Stimulated activated CD8-positive, alpha-beta memory T cell treated with anti-CD3 and anti-CD28 coated beads, Interleukin-2, amount 100 ng/mL, for 1 hour (primary cell): ENCODE measurements around the gene ELF4.

Source experiments
- DNase-seq, 2 donors: peaks; one replicate each; pipeline ENCODE4 v3.0.0-alpha.2; 2020; ENCODE audit warnings: low read depth in 2 of 2

Gene ELF4

GRCh38 chrX:130114141-130114588 is 3.9 kb upstream of the ELF4 start:
- DNase-seq = no peak

DNA sequence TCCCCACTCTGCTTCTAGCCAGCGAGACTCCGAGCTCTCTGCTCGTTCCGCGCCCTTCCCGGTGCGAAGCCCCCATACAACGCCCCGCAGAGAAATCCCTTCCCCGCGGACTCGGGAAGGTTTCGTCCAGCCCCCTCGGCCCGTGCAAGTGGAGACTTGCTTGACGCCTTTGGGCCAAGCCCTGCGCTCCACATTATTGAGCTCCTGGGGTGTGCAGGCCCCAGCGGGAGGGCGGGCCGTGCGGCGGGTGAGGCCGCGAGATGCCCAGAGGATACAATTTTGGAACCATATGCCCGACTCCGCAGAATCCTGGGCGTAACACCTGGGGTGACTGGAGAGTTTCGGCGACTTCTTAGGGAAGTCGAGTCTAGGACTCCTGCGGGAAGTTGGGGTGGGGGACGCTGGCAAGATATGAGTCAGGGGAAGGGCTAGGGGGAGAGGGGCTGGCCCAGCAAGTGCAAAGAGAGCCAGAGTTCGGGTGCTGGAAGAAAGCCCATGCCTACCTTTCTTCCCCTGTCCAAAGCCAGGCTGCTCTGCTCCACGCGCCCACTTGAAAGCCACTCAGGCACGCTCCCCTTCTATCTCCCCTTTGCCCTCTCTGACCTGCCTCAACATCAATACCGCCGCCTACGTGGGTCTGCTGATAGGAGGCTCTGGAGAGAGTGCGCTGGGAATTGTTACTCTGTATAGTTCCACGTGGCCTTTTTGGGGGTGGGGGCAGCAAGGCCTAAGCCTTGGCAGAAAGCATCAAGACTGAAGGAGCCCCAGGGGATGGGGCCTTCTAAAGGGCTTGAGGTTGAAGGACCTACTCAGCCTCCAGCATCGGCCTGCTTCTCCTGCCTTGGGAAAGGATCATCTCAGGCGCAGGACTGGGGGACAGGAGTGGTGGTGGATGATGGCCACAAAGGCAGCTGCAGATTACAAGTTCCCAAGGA is 1.2 kb upstream of the ELF4 start:
- DNase-seq = no peak

- DNase-seq = no peak
Measured at GRCh38 chrX:130109429-130110378, 593 bp downstream of the ELF4 start.

- no peak for DNase-seq
Measured at GRCh38 chrX:130108647-130109428, 1.5 kb downstream of the ELF4 start.

GRCh38 chrX:130106071-130106470 is 4.2 kb downstream of the ELF4 start:
- no peak for DNase-seq

DNA sequence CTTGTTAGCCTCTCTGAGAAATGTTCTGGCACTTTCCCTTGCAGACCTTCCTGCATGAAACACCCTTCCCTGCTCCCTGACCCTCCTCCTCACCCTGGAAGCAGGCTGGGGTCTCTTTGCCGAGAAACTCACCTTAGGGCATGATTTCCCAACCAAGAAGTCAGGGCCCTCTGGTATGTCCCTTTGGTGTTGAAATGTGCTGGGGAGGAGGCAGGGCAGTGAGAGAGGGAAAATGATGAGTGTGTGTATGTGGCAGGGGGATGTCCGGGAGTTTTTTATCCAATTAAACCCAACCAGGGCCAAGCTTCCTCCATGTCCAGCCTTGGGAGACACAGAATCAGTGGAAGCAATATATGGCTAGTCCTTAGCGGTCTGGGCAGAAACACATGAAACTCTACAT is 5.1 kb downstream of the ELF4 start:
- DNase-seq = no peak

DNA sequence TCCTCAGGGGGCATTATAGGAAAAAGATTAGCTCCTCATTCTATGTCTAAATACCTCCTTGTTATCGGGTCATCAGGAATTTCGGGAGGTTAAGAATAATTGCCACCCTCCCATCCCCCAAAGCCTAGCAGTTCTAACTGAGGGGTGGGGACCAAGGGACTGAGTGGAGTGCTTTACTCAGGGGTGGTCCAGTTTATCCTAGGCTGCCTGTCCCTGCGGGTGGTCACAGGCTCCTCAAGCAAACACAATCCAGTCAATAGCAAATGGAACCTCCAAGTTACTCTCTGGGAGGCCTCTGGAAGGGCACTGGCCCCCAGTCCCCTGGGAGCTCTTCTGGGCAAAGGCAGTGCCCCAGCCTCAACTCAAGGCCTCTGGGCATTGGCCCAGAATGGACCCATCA is 6.7 kb downstream of the ELF4 start:
- DNase-seq = no peak

DNA sequence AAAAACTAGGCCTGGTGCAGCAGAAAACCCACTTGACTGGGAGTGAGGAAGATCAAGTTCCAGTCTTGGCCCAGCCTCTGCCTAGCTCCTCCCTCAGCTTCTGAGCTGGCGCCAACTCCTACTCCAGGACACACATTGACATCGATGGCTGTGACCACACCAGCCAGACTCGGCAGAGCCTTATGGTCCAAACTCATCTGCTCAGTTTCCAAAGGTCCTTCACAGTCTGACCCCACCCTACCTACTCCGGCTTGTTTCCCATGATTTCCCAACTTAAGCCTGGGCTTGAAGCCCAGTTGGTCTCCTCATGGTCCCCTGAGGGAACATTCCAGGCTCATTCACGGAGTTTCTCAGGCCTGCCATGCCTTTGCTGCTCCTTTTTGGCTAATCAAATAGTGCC is 10.1 kb downstream of the ELF4 start:
- DNase-seq = no peak

- no peak for DNase-seq
Measured at GRCh38 chrX:130098210-130098552, 12.1 kb downstream of the ELF4 start.

DNA sequence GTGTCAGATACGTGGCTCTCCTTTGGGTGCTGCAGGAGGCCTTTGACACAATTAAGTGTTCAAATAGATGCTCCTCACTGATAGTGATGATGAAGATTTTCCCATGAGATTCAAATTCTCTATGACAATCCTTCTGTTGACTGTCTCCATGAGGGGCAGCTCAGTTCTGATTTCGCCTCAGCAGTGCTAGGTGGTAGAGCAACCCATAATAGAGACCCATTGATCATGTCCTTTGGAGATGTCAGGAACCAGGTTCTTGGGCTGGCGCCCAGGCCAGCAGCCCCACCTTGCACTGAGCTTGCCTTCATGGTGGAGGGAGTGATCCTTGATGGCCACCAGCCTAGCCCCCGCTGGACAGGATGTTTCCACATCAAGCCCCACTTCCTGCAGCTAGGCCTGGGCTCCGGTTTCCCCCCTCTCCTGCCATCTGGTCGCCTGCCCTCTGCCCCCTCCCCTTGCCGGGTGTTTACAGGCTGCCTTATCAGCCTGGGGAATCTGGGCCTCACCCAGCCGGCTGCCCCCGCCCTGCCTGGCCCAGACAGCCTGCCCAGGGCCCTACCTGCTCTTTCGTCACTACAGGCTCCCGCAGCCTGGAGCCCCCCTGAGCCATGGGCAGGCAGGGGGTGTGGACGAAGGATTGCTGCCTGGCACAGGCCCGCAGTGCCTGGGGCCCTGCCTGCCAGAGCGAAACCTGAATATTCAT is 12.6 kb downstream of the ELF4 start:
- no peak for DNase-seq

DNA sequence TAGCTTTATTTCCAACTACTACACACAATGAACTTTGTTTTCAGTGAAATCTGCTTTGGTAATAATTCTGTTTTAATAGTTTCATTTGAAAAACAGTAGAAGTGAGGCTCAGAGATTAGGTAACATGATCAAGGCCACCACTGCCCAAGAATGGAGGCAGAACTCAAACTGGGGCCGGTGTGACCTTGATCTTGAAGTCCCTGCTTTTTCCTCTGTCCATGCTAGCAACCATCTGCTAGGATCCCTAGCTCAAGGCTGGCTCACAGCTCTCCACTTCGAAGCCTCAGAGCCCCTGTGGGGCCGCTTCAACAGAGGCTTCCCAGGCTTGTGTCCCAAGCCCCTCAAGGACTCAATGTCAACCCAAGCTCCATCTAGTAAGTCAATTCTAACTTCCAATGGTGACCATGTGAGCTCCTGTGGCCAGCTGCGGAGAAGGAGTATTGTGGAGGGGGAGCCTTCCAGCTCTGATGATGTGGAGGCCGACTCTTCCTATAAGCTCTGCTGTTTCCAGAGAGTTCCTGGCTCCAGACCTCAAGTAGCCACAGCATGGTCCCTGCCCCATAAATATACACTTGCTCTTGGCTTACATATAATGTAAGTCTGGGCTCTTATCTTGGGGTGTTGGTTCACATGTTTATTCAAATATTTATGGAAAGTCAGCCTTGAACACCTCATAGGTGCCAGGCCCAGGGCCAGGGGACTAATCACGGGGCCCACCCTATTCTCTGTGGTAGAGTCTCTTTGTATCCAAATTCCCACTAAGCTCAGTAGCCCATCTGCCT is 14.9 kb downstream of the ELF4 start:
- DNase-seq = no peak

- no peak for DNase-seq
Measured at GRCh38 chrX:130094696-130095095, 15.6 kb downstream of the ELF4 start.

DNA sequence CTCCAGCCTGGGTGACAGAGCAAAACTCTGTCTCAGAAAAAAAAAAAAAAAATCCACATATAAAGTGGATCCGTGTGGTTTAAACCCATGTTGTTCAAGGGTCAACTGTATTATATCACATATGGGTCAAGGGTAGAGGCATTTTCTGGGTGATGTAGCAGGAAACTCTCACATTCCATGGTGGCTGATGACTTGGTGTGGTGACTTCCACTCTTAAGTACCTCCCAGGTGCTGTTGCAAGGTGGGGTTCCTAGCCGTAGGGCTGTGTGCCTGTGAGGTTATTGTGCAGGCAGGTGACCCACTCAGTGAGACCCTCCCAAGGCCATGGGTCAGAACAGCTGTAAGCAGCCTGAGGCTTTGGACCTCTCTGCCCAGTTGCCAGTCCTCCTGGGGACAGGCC is 17.0 kb downstream of the ELF4 start:
- no peak for DNase-seq

DNA sequence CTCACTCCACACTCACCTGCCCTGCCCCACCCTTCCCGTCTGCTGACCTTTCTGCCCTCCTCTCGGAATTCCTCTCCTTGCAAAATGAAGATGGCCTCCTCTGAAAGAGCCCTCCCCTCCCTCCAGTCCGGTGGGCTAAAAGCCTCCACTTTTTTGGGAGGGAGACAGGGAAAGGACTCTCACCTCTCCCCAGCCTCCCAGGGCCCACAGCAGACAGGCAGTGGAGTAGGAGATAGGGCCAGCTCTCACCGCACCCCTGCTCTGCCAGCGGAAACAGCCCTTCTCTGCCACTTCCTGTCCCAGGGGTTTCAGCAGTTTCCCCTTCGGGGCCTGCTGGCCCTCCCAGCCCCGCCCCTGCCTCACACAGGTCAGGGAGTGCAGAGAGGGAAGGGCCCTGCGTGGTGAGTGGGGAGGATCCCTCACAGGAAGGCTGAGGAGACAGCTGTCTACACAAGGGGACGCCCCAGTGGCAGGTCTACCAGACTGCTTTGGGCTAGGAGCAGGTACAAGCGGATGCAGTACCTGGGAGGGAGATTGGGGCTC is 18.2 kb downstream of the ELF4 start:
- DNase-seq = peak; percentile 67 to 72

DNA sequence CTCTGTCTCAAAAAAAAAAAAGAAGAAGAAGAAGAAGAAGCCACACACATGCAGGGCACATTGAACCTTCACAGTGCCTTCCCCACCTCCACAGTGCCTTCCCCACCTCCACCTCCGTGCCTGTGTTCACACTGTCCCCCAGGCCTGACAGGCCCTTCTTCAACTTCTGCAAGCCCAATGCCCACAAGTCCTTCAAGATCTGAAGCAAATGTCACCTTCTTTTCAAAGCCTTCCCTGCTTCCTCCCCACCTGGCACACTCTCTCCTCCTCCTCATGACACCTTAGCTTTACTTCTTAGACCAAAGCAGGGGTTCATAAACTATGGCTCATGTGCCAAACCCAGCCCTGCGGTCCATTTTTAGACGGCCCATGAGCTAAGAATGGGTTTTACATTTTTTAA is 19.9 kb downstream of the ELF4 start:
- DNase-seq = no peak

DNA sequence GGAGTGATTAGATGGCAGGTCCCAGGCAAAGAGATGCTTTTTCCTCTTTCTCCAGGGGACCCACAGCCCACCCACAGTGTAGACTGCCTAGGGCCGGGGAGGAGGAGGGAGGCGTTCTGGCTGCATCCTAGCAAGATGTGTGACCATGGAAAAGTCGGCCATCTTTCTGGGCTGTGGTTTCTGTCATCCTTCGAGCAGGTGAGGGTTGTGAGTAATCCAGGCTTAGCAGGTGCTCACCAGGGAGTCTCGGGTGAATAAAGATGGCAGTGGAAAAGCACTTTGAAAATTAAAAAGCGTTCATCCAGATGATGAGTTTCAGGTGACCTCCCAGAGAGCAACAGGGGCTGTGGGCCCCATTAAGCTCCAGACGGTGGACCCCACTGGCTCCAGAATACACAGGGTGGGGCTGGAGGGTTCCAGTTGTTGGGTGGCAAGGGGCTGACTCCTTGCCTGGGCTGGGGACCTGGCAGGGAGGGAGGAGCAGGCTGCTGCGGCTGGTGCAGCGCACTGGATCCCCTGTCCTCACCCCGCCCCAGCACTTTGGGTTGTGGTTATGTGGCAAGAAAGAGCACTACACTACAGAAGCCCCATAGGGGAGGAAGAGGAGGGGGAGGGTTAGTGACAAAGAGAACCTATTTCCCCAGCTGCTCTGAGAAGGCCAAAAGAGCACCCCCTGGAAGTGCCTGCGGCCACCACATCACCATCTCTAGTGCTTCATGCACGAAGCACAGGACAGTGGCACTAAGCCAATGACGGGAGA is 23.7 kb downstream of the ELF4 start:
- DNase-seq = no peak

DNA sequence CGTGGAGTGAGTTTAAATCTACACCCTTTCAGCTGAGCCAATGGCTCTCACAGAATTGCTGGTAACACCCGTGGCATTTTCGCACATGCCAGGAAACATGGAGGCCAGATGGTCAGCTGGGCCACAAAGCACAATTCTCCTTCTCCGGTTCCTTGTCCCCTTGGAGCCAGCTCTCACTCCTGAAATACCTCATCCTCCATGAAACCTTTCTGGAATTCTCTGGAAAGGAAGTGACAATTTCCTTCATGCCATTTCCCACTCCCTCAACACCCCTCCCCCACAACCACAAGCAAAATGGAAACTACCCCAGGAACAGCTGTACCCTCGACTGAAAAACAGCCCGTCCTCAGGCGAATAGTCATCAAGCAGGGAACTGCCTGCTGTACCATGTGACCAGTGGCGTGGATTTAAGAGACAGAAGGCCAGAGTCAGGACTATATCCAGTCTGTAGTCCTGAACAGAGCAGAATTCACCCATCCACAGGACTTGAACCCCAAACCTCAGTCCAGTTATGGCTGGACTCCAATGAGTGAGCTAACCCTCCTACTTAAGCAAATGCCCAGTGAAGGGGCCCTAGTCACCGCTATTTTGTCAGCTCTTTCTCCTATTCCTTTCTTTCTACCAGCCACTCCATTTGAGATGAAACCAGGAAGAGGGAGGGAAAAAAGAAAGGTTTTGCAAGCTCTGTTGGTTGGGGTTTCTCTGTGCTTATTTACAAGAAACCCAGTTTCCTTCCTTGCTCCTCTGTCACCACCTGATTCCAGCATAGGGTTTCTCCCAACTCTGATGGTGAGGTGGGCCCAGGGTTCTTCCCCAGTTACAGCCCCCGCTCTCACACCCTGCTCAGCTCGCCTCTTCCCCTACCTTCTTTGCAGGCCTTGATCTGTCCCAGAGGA is 24.5 kb downstream of the ELF4 start:
- DNase-seq = no peak

DNA sequence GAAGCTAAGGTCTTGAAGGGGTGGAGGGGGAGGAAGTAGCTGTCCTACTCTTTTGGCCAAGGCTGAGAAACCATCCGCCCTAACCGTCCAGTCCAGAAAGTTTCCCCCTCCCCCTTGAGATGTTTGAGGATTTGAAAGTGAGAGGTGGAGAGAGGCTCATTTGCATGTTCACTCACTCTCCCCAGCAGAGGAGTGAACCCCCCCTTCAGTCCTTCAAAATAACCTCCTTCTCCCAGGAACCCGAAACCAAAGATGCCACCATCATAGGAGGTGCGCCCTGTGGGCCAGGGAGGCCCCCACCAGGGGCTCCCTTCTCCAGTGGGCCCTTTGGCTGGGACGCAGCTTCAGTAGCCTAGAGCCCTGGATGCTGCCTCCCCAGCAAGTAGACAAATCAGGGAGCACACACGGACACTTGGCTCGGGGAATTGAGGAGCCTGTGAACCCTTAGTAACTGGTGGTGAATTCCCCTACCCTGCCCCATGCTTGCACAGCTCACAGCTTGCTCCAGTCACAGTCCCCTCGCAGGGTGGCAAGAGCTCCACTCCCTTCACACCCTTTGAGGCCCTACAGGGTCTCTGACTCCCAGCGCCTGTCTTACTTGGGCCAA is 25.6 kb downstream of the ELF4 start:
- no peak for DNase-seq
